Activated T-helper 1 cell treated with anti-CD3 and anti-CD28 coated beads, Interleukin-12 subunit alpha, Interleukin-12 subunit beta, Interleukin-2, Interleukin-4 antibody, amounts not matched to agents 30 ng/mL and 10 ng/mL and 1 ng/mL, durations not matched to agents 14 hours and 24 hours and 36 hours (primary cell): ENCODE data around the gene CTNS. TPM values are rescaled to one million over a fixed set of nuclear protein-coding genes. Genes with fewer than 3 reads are reported as not detected.

ENCODE experiments used
- DNase-seq: peaks from one replicate; pipeline ENCODE4 v3.0.0; 2021; ENCODE audit warnings: low spot score
- H3K27ac Mint-ChIP-seq: one replicate; pipeline ENCODE4 v1.8.0; 2021; ENCODE audit warnings: mild to moderate bottlenecking, mixed read lengths
- H3K27me3 Mint-ChIP-seq: one replicate; pipeline ENCODE4 v1.8.0; 2022; ENCODE audit warnings: mild to moderate bottlenecking, moderate library complexity, mixed read lengths; ENCODE audit not compliant: insufficient read depth
- H3K36me3 Mint-ChIP-seq: one replicate; pipeline ENCODE4 v1.8.0; 2021; ENCODE audit warnings: low read depth, mixed read lengths
- H3K4me1 Mint-ChIP-seq: one replicate; pipeline ENCODE4 v1.8.0; 2021; ENCODE audit warnings: low read depth, mixed read lengths
- H3K4me3 Mint-ChIP-seq: one replicate; pipeline ENCODE4 v1.8.0; 2021; ENCODE audit warnings: mild to moderate bottlenecking, moderate library complexity, mixed read lengths
- H3K9me3 Mint-ChIP-seq: one replicate; pipeline ENCODE4 v1.8.0; 2021; ENCODE audit warnings: mixed read lengths
- intact Hi-C: fragments of 100-400 bp; cut with micrococcal nuclease; formaldehyde crosslinking; loops from one replicate; pipeline ENCODE4 v1.15.1; 2024
- total RNA-seq: library from RNA; stranded (reverse); gene quantifications from 2 replicates; pipeline ENCODE4 v1.2.3, GENCODE V29; 2022

Gene CTNS
- total RNA-seq, 1 donor from 2014 or later, result 55.3 TPM

GRCh38 chr17:3603119-3603869 lies 33.3 kb upstream of the CTNS start:
- Mint-ChIP-seq H3K4me1 (no peaks in the 10 kb centered on the region), H3K9me3 (no peaks in the 10 kb centered on the region), H3K4me3 (no peak overlapping the region), H3K36me3 (peaks cover 4% of the 10 kb centered on the region), H3K27ac (no peak overlapping the region), H3K27me3 (no peaks in the 10 kb centered on the region)
- no peak for DNase-seq
- intact Hi-C loops, result loop anchor here (5.0 kb wide), 1 partner anchor 34 kb away; the partner anchor contains the start of genes CTNS and SHPK

- H3K36me3 Mint-ChIP-seq, result peaks cover 6% of the 10 kb centered on the region
- H3K27me3 Mint-ChIP-seq, result no peaks in the 10 kb centered on the region
- no peaks in the 10 kb centered on the region for H3K9me3 Mint-ChIP-seq
- no peaks in the 10 kb centered on the region for H3K4me1 Mint-ChIP-seq
- intact Hi-C loops, result loop anchor here (5.0 kb wide), 1 partner anchor 33 kb away; the partner anchor contains the start of genes CTNS and SHPK
- DNase-seq, result no peak
- H3K4me3 Mint-ChIP-seq, result no peak overlapping the region
- H3K27ac Mint-ChIP-seq, result no peak overlapping the region
Measured at GRCh38 chr17:3603870-3604259, 32.7 kb upstream of the CTNS start.

GRCh38 chr17:3609689-3610088 lies 26.9 kb upstream of the CTNS start:
- Mint-ChIP-seq H3K4me1 (no peaks in the 10 kb centered on the region), H3K4me3 (no peak overlapping the region), H3K36me3 (peaks cover 12% of the 10 kb centered on the region), H3K27me3 (no peaks in the 10 kb centered on the region), H3K27ac (no peak overlapping the region), H3K9me3 (no peaks in the 10 kb centered on the region)
- no peak for DNase-seq
- intact Hi-C loops, result no loop called here

- H3K27me3 Mint-ChIP-seq, result no peaks in the 10 kb centered on the region
- no peak overlapping the region for H3K4me3 Mint-ChIP-seq
- H3K4me1 Mint-ChIP-seq, result no peaks in the 10 kb centered on the region
Measured at GRCh38 chr17:3610523-3610922, 26.0 kb upstream of the CTNS start.

GRCh38 chr17:3613124-3613523 lies 23.4 kb upstream of the CTNS start:
- Mint-ChIP-seq H3K27ac (no peak overlapping the region), H3K4me3 (no peak overlapping the region), H3K36me3 (peaks cover 39% of the 10 kb centered on the region), H3K4me1 (no peaks in the 10 kb centered on the region), H3K27me3 (no peaks in the 10 kb centered on the region), H3K9me3 (no peaks in the 10 kb centered on the region)
- intact Hi-C loops, result no loop called here
- no peak for DNase-seq

More at GRCh38 chr17:3610523-3610922, 26.0 kb upstream of the CTNS start:
- no peak for DNase-seq
- Mint-ChIP-seq H3K27ac (no peak overlapping the region), H3K36me3 (peaks cover 19% of the 10 kb centered on the region), H3K9me3 (no peaks in the 10 kb centered on the region)
- intact Hi-C loops, result no loop called here

- Mint-ChIP-seq H3K9me3 (no peaks in the 10 kb centered on the region), H3K36me3 (peaks cover 44% of the 10 kb centered on the region), H3K4me3 (no peak overlapping the region)
Measured at GRCh38 chr17:3615160-3615870, 21.2 kb upstream of the CTNS start.

GRCh38 chr17:3621146-3621720 lies 15.3 kb upstream of the CTNS start:
- Mint-ChIP-seq H3K9me3 (no peaks in the 10 kb centered on the region), H3K4me1 (no peaks in the 10 kb centered on the region), H3K27me3 (no peaks in the 10 kb centered on the region), H3K27ac (peak overlapping the region; percentile 7), H3K36me3 (peaks cover 44% of the 10 kb centered on the region), H3K4me3 (no peak overlapping the region)
- intact Hi-C loops, result no loop called here
- DNase-seq, result no peak

More at GRCh38 chr17:3615160-3615870, 21.2 kb upstream of the CTNS start:
- no peak for DNase-seq
- intact Hi-C loops, result no loop called here
- H3K27ac Mint-ChIP-seq, result no peak overlapping the region
- no peaks in the 10 kb centered on the region for H3K4me1 Mint-ChIP-seq
- H3K27me3 Mint-ChIP-seq, result no peaks in the 10 kb centered on the region

- H3K36me3 Mint-ChIP-seq, result peaks cover 36% of the 10 kb centered on the region
- DNase-seq, result no peak
- intact Hi-C loops, result no loop called here
- no peaks in the 10 kb centered on the region for H3K27me3 Mint-ChIP-seq
- H3K4me1 Mint-ChIP-seq, result no peaks in the 10 kb centered on the region
- no peaks in the 10 kb centered on the region for H3K9me3 Mint-ChIP-seq
- H3K4me3 Mint-ChIP-seq, result no peak overlapping the region
- no peak overlapping the region for H3K27ac Mint-ChIP-seq
Measured at GRCh38 chr17:3622977-3623594, 13.5 kb upstream of the CTNS start.

- H3K4me3 Mint-ChIP-seq, result no peak overlapping the region
- peaks cover 26% of the 10 kb centered on the region for H3K36me3 Mint-ChIP-seq
- intact Hi-C loops, result no loop called here
- no peaks in the 10 kb centered on the region for H3K4me1 Mint-ChIP-seq
- no peaks in the 10 kb centered on the region for H3K9me3 Mint-ChIP-seq
- H3K27me3 Mint-ChIP-seq, result no peaks in the 10 kb centered on the region
- DNase-seq, result no peak
- peak overlapping the region; percentile 15 for H3K27ac Mint-ChIP-seq
Measured at GRCh38 chr17:3626831-3627768, 9.5 kb upstream of the CTNS start.

- H3K36me3 Mint-ChIP-seq, result peaks cover 23% of the 10 kb centered on the region
- no peaks in the 10 kb centered on the region for H3K27me3 Mint-ChIP-seq
- H3K4me3 Mint-ChIP-seq, result no peak overlapping the region
- H3K4me1 Mint-ChIP-seq, result no peaks in the 10 kb centered on the region
- intact Hi-C loops, result no loop called here
- DNase-seq, result no peak
- H3K9me3 Mint-ChIP-seq, result no peaks in the 10 kb centered on the region
- H3K27ac Mint-ChIP-seq, result no peak overlapping the region
Measured at GRCh38 chr17:3627769-3628167, 8.8 kb upstream of the CTNS start.

- no peaks in the 10 kb centered on the region for H3K9me3 Mint-ChIP-seq
- no peak for DNase-seq
- peaks cover 21% of the 10 kb centered on the region for H3K36me3 Mint-ChIP-seq
- H3K27me3 Mint-ChIP-seq, result no peaks in the 10 kb centered on the region
- no peak overlapping the region for H3K4me3 Mint-ChIP-seq
- peak overlapping the region; percentile 48 for H3K27ac Mint-ChIP-seq
- H3K4me1 Mint-ChIP-seq, result peaks cover 12% of the 10 kb centered on the region
- intact Hi-C loops, result no loop called here
Measured at GRCh38 chr17:3630781-3631180, 5.8 kb upstream of the CTNS start.

- Mint-ChIP-seq H3K4me1 (peaks cover 15% of the 10 kb centered on the region), H3K4me3 (no peak overlapping the region), H3K27me3 (no peaks in the 10 kb centered on the region), H3K27ac (no peak overlapping the region), H3K36me3 (peaks cover 15% of the 10 kb centered on the region), H3K9me3 (no peaks in the 10 kb centered on the region)
- intact Hi-C loops, result no loop called here
- DNase-seq, result no peak
Measured at GRCh38 chr17:3632287-3632686, 4.3 kb upstream of the CTNS start.
